Erythroblast (primary cell): Measurements from ENCODE around the gene NR1D2.

Experiments
- GATA1 ChIP-seq: IDR thresholded peaks from 2 replicates; pipeline ENCODE4 v1.6.1; 2011; ENCODE audit warnings: low read depth, mild to moderate bottlenecking, control low read depth, low read length, moderate library complexity
- POLR2A ChIP-seq: IDR thresholded peaks from 2 replicates; pipeline ENCODE4 v1.6.1; 2011; ENCODE audit warnings: mild to moderate bottlenecking, low read length

DNA sequence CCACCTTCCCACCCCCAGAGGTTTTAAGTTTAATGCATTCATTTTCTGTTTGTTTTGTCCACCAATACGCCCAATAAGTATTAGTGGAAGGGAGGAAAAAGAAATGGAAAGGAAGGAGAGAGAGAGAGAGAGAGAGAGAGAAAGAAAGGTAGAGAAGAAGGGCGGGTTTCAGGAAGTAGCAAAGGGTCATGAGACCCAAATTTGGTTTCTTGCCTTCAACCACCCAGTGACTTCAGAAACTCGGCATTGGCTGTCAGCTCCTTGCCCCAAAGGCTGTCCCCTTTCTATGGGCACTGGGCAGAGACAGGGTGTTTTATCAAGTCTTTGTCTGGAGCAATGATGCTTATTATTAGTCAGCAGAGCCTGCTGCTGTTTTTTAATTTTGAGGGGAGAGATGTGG is 13.5 kb upstream of the NR1D2 start:
- TF ChIP-seq POLR2A (no peak), GATA1 (no peak)
